Stimulated activated CD8-positive, alpha-beta memory T cell treated with anti-CD3 and anti-CD28 coated beads, Interleukin-15, amount 100 ng/mL, for 24 hours (primary cell): Measurements from ENCODE around the gene RNF123.

ENCODE experiments used
- DNase-seq: peaks from one replicate; pipeline ENCODE4 v3.0.0-alpha.2; 2020; ENCODE audit warnings: low read depth

RNF123 gene

GRCh38 chr3:49689046-49689907, at the start of gene RNF123, which contains the start of gene MST1:
Gene RNF123 (plus strand): TSS chr3:49689557. CDS start chr3:49691166, 1,609 bp downstream.
Gene MST1 (minus strand): TSS chr3:49689474. CDS start chr3:49688691, 783 bp downstream.
- peak; percentile 90 for DNase-seq

DNA sequence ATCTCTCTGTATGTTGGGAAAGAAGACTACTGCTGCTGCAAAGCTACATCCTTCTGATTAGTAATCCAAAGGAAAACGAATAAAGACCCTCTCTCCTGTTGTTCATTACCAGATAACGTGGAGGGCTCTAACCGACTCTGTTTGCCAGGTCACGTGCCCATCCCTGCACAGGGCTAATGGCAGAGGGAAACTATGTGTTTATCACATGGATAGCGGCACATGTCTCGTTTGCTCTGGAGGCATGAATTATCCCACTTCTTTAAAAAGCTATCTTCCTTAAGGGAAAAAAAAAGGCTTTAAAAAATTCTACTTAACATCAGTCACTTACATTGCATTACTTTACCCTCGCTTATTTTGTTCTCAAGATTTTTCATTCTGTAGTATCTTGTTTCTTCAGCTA, 48.1 kb upstream of the RNF123 start:
- no peak for DNase-seq

DNA sequence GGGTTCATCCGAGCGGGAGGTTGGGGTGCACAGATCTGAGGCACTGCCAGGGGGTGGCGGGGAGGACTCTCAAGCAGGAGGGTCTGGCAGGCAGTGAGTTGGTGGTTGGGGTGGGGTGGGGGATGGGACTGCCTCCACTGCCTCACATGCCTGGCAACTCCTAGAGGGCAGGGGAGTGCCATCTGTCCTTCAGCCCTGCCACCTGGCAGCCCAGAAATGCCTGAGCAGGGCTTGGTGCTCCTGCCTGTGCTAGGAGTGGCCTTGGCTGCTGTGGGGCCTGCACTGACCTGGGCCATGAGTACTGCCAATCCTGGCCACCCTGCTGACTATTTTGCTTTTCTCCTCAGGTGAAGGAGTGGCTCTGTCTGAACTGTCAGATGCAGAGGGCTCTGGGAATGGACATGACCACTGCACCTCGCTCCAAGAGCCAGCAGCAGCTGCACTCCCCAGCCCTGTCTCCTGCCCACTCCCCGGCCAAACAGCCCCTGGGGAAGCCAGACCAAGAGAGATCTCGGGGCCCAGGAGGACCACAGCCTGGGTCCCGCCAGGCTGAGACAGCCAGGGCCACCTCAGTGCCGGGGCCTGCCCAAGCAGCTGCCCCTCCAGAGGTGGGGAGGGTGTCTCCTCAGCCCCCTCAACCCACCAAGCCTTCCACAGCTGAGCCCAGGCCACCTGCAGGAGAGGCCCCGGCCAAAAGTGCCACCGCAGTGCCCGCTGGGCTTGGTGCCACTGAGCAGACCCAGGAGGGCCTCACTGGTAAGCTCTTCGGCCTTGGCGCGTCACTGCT, 47.2 kb upstream of the RNF123 start:
- no peak for DNase-seq

DNA sequence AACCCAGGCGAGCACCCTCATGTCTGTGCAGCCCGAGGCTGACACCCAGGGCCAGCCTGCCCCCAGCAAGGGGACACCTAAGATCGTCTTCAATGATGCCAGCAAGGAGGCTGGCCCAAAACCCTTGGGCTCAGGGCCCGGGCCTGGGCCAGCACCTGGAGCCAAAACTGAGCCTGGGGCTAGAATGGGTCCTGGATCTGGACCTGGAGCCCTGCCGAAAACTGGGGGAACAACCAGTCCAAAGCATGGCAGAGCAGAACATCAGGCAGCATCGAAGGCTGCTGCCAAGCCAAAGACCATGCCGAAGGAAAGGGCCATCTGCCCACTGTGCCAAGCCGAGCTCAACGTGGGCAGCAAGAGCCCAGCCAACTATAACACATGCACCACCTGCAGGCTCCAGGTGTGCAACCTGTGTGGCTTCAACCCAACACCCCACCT, 46.6 kb upstream of the RNF123 start:
- DNase-seq, result no peak

GRCh38 chr3:49644684-49645083, 44.7 kb upstream of the RNF123 start:
- DNase-seq, result no peak

- no peak for DNase-seq
Observed at GRCh38 chr3:49646236-49646635, 43.1 kb upstream of the RNF123 start.

DNA sequence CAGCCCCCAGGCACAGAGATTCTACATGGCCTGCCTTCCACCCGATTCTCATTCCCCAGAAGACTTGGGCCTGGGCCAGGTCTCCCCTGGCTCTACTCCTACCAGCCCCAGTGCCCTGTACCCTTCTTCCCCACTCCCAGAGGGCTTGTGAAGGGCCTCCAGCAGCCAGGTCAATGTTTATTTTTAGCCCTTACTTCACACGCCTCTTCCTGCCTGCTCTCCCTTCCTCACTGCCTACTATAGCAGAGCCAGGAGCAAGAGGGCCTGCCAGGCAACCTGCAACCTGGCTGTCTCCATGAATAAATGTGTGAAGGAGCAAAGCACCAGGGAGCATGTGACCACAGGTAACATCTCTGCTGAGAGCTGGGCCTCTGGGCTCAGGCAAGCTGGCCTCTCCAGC, 41.6 kb upstream of the RNF123 start:
- no peak for DNase-seq

DNA sequence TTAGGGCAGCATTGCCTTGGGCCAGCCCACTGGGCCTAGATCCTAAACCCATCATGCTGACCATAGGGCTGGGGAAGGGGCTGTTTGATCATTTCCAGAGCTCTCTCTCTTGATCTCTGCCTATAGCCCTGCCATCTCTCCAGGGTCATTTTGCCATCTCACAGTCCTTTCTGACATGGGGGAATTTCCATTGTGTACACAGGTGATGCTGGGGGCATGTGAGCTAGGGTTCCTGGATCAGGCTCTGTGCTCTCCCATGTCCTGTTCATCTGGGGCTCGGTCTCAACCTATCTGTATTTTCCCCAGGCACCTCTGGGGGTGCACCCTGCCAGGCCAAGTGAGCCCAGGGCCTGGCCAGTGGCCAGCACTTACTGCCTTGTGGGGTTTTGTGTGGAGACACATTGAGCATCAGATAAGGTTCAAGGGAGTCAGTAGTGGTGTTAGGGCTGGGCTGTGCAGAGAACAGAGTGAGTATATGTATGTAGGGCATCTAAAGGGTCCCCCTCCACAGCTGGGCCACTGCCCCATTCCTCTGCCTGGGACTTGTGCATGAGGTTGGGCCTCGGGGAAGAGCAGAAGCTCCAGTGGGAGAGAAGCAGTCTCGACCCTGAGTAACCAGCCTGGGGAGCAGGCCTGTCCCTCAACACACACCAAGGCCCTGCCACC, 40.9 kb upstream of the RNF123 start:
- no peak for DNase-seq

GRCh38 chr3:49649576-49649975, 39.8 kb upstream of the RNF123 start:
- no peak for DNase-seq

DNA sequence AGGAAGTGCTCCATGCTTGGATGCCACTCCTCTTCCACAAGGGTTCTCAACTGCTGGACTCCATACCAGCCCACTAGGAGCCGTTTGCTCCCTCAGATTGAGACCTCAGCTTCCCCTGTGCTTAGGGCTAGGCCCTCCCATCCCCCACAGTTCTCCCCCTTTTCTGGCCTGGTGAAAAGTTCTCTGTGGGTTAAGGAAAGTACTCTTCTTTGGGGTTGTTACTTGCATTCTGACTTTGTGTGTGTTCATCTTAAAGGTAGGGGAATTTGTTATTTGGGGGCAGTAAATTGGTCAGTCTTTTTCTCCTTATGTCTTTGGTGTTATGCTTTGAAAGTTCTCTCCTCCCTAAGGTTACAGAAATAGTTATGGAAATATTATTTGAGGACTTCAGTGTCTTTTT, 39.2 kb upstream of the RNF123 start:
- DNase-seq, result no peak

DNA sequence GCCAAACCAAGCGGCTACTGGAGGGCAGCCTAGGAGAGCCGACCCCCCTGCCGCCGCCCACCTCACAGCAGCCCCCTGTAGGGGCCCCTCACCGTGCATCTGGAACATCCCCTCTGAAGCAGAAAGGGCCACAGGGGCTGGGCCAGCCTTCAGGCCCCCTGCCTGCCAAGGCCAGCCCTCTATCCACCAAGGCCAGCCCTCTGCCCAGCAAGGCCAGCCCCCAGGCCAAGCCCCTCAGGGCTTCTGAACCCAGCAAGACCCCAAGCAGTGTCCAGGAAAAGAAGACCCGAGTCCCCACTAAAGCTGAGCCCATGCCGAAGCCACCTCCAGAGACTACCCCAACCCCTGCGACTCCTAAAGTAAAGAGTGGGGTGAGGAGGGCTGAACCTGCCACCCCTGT, 38.7 kb upstream of the RNF123 start:
- no peak for DNase-seq

DNA sequence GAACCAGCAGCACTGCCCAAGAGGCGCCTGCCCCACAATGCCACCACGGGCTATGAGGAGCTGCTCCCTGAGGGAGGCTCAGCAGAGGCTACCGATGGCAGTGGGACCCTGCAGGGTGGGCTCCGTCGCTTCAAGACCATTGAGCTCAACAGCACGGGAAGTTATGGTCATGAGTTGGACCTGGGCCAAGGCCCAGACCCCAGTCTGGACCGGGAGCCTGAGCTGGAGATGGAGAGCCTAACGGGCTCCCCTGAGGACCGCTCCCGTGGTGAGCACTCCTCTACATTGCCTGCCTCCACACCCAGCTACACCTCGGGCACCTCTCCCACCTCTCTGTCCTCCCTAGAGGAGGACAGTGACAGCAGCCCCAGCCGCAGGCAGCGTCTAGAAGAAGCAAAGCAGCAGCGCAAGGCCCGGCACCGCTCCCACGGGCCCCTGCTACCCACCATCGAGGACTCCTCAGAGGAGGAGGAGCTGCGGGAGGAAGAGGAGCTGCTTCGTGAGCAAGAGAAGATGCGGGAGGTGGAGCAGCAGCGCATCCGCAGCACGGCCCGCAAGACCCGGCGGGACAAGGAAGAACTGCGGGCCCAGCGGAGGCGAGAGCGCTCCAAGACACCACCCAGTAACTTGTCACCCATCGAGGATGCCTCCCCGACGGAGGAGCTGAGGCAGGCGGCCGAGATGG, 37.0 kb upstream of the RNF123 start:
- DNase-seq, result no peak

DNA sequence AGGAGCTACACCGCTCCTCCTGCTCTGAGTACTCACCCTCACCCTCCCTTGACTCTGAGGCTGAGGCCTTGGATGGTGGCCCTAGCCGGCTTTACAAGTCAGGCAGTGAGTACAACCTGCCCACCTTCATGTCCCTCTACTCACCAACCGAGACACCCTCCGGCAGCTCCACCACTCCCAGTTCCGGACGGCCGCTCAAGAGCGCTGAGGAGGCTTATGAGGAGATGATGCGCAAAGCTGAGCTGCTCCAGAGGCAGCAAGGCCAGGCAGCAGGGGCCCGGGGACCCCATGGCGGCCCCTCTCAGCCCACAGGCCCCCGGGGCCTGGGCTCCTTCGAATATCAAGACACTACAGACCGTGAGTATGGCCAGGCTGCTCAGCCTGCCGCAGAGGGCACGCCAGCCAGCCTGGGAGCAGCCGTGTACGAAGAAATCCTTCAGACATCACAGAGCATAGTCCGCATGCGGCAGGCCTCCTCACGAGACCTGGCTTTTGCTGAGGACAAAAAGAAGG, 36.4 kb upstream of the RNF123 start:
- no peak for DNase-seq

DNA sequence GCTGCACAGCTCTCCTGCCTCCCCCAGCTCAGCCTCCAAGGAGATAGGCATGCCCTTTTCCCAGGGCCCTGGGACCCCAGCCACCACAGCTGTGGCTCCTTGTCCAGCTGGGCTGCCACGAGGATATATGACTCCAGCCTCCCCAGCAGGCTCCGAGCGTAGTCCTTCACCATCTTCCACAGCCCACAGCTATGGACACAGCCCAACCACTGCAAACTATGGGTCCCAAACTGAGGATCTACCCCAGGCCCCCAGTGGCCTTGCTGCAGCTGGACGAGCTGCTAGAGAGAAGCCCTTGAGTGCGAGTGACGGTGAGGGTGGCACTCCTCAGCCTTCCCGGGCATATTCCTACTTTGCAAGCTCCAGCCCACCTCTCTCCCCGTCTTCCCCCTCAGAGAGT, 35.7 kb upstream of the RNF123 start:
- DNase-seq, result no peak

DNA sequence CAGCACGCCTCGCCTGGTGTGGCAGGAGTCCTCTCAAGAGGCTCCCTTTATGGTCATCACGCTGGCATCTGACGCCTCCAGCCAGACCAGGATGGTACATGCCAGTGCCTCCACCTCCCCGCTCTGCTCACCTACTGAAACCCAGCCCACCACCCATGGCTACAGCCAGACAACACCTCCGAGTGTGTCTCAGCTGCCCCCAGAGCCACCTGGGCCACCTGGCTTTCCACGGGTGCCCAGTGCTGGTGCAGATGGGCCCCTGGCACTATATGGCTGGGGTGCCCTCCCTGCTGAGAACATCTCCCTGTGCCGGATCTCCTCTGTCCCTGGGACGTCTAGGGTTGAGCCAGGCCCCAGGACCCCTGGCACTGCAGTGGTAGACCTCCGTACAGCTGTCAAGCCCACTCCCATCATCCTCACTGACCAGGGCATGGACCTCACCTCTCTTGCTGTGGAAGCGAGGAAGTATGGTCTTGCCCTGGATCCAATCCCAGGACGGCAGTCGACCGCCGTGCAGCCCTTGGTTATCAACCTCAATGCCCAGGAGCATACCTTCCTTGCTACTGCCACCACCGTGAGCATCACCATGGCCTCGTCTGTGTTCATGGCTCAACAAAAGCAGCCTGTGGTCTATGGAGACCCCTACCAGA, 35.1 kb upstream of the RNF123 start:
- DNase-seq, result no peak

GRCh38 chr3:49654955-49655556, 34.3 kb upstream of the RNF123 start:
- no peak for DNase-seq

DNA sequence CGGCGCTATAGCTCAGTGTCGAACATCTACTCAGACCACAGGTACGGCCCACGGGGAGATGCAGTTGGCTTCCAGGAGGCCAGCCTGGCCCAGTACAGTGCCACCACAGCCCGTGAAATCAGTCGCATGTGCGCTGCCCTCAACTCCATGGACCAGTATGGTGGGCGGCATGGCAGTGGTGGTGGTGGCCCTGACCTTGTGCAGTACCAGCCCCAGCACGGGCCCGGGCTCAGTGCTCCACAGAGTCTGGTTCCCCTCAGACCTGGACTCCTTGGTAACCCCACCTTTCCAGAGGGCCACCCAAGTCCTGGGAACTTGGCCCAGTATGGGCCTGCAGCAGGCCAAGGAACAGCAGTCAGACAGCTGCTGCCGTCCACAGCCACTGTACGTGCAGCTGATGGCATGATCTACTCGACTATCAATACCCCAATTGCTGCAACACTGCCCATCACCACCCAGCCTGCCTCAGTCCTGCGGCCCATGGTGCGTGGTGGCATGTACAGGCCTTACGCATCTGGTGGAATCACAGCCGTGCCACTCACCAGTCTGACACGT, 33.5 kb upstream of the RNF123 start:
- DNase-seq, result no peak

- DNase-seq, result no peak
Observed at GRCh38 chr3:49656541-49657112, 32.7 kb upstream of the RNF123 start.

- no peak for DNase-seq
Observed at GRCh38 chr3:49657208-49657915, 32.0 kb upstream of the RNF123 start.
